Pancreas (tissue), 10 donors: ENCODE data around the gene BUB1. TPM values are rescaled to one million over a fixed set of nuclear protein-coding genes. Genes with fewer than 3 reads are reported as not detected.

ENCODE experiments used
- ATAC-seq, 4 donors: fragments of 200-7000 bp; cut with Tn5 transposase; one replicate each; pipeline versions ENCODE4 v1.8.0 to v1.9.1; 2020; ENCODE audit warnings: mild to moderate bottlenecking in 4 of 4, moderate library complexity in 4 of 4
- DNase-seq, 6 donors: peaks; one replicate each; pipeline ENCODE4 v3.0.0-alpha.2; 2020
- FAIRE-seq: peaks from 2 replicates; lab custom pipeline; 2012; peaks lifted over from hg19 to GRCh38; lab: Jason Lieb, UNC
- H3K27ac ChIP-seq, 4 donors: fragments of 200-600 bp; sonication (generic); 1 replicate in 3 of 4; 2 replicates in 1 of 4; pipeline versions ENCODE4 v1.5.0 to v1.8.0; 2020
- H3K27me3 ChIP-seq, 4 donors: fragments of 200-600 bp; one replicate each; pipeline ENCODE4 v1.8.0; 2021
- H3K36me3 ChIP-seq, 3 donors: fragments of 200-600 bp; sonication (generic) in 1 of 3; one replicate each; pipeline versions ENCODE4 v1.5.0 to v1.8.0; 2020 to 2021
- H3K4me1 ChIP-seq, 3 donors: fragments of 200-600 bp; one replicate each; pipeline ENCODE4 v1.8.0; 2021
- H3K4me3 ChIP-seq, 4 donors: fragments of 200-600 bp; sonication (generic) in 2 of 4; one replicate each; pipeline versions ENCODE4 v1.5.0 to v1.8.0; 2020 to 2021
- H3K9me3 ChIP-seq, 4 donors: fragments of 200-600 bp; one replicate each; pipeline ENCODE4 v1.8.0; 2021
- WGBS, 2 donors: extraction: QIAGEN DNeasy Blood & Tissue Kit; methylation state at CpG; one replicate each; pipeline ENCODE4 v1.1.7; 2013; 5-methylcytosine and 5-hydroxymethylcytosine counted together
- intact Hi-C, 3 donors: fragments of 100-400 bp; cut with DNase I; formaldehyde crosslinking; loops; one replicate each; pipeline versions ENCODE4 v1.11.1 to v1.14.2; 2022
- polyA plus RNA-seq, 2 donors: library from polyadenylated mRNA; stranded (reverse); fragments of 200-250 nt; gene quantifications; one replicate each; pipeline ENCODE4 v1.2.3, GENCODE V29; 2013
- total RNA-seq, 6 donors: library from RNA; stranded (reverse); fragmentation: NEBNext Ultra II Directional in 4 of 6; extraction: Animal tissue kit (Norgen Biotek cat#: 25700) in 4 of 6; gene quantifications; one replicate each; pipeline versions ENCODE4 v1.2.1 to v1.2.4, GENCODE V29; 2021 to 2023
- TF ChIP-seq, protein P1 (sequence below), 4 donors: fragments of 200-600 bp; sonication (generic) in 3 of 4; IDR thresholded peaks; one replicate each; pipeline versions ENCODE4 v1.5.0 to v1.8.0; 2021; ENCODE audit warnings: antibody characterized with exemption in 4 of 4
- donor health status: healthy with polysubstance abuse.
- donor health status: DM: no; HTN: no; CAD: no; lungs with moderate emphysema.
- donor health status: DM: no; HTN: no; CAD: no.
- donor health status: control.
- donor health status: control.
- donor health status: Bipolar disorder and iron deficiency.
- donor health status: DM: yes; HTN: yes; CAD: no.
- donor health status: DM: no; HTN: no; CAD: no.
- donor health status: DM: no; HTN: no; CAD: no.
- donor health status: DM: yes; HTN: yes; CAD: no.

The BUB1 gene
- total and polyA plus RNA-seq, 8 donors: 0.04 to 1.4 (median 0.17) TPM; not detected in 1

DNA sequence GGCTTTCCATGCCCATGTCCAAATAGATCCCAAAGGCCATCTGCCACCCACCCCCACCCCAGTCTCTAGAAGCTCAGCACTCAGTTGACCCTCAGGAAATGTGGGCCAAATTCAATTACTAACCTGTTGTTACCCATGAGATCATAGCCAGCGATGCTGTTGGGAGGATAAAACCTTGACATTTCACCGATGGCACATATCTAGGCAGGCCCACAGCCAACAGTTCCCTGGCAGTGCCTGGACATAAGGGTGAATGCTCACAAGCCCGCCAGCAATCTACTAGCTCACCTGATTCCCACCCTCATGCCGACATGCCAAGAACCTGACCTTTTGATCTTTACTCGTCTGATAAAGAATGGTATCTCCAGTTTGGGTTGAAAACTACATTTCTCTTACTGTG, 42.7 kb upstream of the BUB1 start:
- FAIRE-seq (no peak), DNase-seq (no peak), ATAC-seq (no peak)
- no peaks in the 10 kb centered on the region for H3K27me3 ChIP-seq
- intact Hi-C loops: no loop called here
- no peaks in the 10 kb centered on the region for H3K9me3 ChIP-seq
- H3K4me1 ChIP-seq: no peaks in the 10 kb centered on the region
- H3K36me3 ChIP-seq: no peaks in the 10 kb centered on the region
- 46 to 60% methylated on average over 5 of the region's 5 CpGs for WGBS, 2 donors
- TF ChIP-seq, protein P1, sequence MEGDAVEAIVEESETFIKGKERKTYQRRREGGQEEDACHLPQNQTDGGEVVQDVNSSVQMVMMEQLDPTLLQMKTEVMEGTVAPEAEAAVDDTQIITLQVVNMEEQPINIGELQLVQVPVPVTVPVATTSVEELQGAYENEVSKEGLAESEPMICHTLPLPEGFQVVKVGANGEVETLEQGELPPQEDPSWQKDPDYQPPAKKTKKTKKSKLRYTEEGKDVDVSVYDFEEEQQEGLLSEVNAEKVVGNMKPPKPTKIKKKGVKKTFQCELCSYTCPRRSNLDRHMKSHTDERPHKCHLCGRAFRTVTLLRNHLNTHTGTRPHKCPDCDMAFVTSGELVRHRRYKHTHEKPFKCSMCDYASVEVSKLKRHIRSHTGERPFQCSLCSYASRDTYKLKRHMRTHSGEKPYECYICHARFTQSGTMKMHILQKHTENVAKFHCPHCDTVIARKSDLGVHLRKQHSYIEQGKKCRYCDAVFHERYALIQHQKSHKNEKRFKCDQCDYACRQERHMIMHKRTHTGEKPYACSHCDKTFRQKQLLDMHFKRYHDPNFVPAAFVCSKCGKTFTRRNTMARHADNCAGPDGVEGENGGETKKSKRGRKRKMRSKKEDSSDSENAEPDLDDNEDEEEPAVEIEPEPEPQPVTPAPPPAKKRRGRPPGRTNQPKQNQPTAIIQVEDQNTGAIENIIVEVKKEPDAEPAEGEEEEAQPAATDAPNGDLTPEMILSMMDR (IDR thresholded peaks at IDR 0.05): no peak
- H3K4me3 ChIP-seq: no peak overlapping the region
- no peak overlapping the region for H3K27ac ChIP-seq

DNA sequence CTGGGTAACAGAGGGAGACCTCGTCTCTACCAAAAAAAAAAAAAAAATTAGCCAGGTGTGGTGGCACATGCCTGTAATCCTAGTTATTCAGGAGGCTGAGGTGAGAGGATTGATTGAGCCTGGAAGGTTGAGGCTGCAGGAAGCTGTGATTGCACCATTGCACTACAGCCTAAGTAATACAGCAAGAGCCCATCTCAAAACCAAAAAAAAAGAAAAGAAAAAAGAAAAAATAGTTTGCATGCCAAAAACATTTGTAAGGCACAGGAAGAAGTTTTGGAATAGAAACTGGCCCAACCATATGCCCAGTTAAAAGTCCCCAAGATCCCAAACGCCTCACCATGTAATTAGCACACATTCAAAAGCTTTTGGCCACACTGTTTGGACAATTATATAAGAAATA, 41.1 kb upstream of the BUB1 start:
- DNase-seq (no peak), ATAC-seq (no peak), FAIRE-seq (no peak)
- intact Hi-C loops: no loop called here
- no peaks in the 10 kb centered on the region for H3K4me1 ChIP-seq
- H3K36me3 ChIP-seq: no peaks in the 10 kb centered on the region
- H3K27me3 ChIP-seq: no peaks in the 10 kb centered on the region
- 56 to 62% methylated on average over 2 of the region's 2 CpGs for WGBS, 2 donors
- no peaks in the 10 kb centered on the region for H3K9me3 ChIP-seq
- no peak overlapping the region for H3K27ac ChIP-seq
- TF ChIP-seq, protein P1 (IDR thresholded peaks at IDR 0.05): no peak
- H3K4me3 ChIP-seq: no peak overlapping the region

DNA sequence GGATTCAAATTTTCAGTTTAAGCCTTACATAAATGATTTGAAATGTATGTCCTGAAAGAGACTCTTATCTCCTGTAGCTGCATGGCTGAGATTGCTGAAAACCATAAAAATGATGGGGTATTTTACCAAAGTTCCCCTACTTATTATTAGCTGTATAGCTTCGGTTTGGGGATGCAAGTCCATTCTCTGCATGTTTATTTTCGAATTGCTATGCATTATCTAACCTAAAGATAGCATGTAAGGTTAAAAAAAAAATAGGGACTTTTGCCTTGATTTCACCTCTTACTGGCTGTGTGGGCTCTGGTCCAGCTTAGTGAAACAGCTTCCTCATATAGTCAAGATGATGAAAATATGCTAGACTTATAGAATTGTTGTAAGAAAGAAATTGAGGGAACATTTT, 40.5 kb upstream of the BUB1 start:
- H3K4me1 ChIP-seq: no peaks in the 10 kb centered on the region
- H3K36me3 ChIP-seq: no peaks in the 10 kb centered on the region
- no peaks in the 10 kb centered on the region for H3K27me3 ChIP-seq
- no peak for ATAC-seq
- no peak overlapping the region for H3K27ac ChIP-seq
- no peaks in the 10 kb centered on the region for H3K9me3 ChIP-seq
- no peak for DNase-seq
- intact Hi-C loops: no loop called here
- TF ChIP-seq, protein P1 (IDR thresholded peaks at IDR 0.05): no peak
- FAIRE-seq: no peak
- H3K4me3 ChIP-seq: no peak overlapping the region
- 73 to 77% methylated on average over 2 of the region's 2 CpGs for WGBS, 2 donors

DNA sequence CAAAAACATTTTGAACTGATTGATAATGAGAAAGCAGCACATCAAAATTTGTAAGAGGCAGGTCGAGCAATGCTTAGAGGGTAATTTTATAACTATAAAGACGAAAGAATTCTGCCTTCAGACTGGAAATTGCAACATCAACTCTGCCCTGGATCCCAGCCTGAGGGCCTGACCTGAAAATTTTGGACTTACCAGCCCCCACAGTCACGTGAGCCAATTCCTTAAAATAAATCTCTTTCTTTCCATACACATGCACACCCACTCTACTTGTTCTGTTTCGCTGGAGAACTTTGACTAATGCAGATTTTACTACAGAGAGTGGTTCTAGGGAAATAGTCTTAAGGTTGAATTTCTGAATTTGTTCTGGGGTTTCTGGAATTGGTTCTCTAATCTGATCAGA, 39.9 kb upstream of the BUB1 start:
- Histone ChIP-seq H3K27me3 (no peaks in the 10 kb centered on the region), H3K36me3 (no peaks in the 10 kb centered on the region), H3K9me3 (no peaks in the 10 kb centered on the region), H3K27ac (no peak overlapping the region), H3K4me3 (no peak overlapping the region), H3K4me1 (no peaks in the 10 kb centered on the region)
- ATAC-seq (peak in 1 of 4 donors; percentile 32), DNase-seq (no peak), FAIRE-seq (no peak)
- TF ChIP-seq, protein P1 (IDR thresholded peaks at IDR 0.05): no peak
- WGBS, 2 donors: 65 to 75% methylated on average over 4 of the region's 4 CpGs
- intact Hi-C loops: no loop called here

DNA sequence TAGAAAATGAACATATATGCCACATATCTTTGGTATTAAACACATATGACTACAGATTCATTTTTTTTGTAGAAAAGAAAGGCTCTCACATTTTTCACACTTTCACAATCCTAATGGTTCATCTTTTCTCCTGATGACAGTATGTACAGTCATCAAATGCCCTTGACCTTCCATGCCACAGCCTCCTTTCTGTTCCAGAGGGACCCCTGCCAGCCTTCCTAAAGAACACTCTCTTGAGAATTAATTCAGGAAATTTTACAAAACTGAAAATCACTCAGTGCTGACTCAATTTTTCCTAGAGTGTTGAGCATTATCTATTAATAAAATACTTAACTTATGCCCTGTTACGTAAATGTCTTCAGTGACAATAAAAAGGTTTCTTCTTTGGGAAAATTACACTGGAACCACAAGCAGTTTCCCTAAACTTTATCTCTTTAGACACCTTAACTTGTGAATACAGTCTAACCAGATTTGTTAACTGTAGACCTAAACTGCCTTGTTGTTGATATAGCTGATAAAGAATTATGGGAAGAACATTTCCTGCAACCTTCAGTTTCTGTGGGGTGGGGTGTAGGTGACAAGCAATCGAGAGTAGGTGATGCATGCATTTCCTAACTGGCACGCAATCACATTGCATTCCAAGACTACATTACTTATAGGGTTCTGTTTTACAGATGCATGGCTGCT, 39.2 kb upstream of the BUB1 start:
- Histone ChIP-seq H3K27me3 (no peaks in the 10 kb centered on the region), H3K27ac (no peak overlapping the region), H3K9me3 (no peaks in the 10 kb centered on the region), H3K4me3 (no peak overlapping the region), H3K4me1 (no peaks in the 10 kb centered on the region), H3K36me3 (no peaks in the 10 kb centered on the region)
- TF ChIP-seq, protein P1 (IDR thresholded peaks at IDR 0.05): no peak
- no peak for ATAC-seq
- FAIRE-seq: no peak
- no peak for DNase-seq
- intact Hi-C loops: no loop called here
- WGBS, 2 donors: 69 to 80% methylated on average over 3 of the region's 3 CpGs
